HG03139 (cell line): Measurements from ENCODE around the gene MFAP3L.

ENCODE experiments used
- ATAC-seq: cut with Tn5 transposase; IDR thresholded peaks from one replicate; pipeline ENCODE4 v1.9.1; 2021; ENCODE audit not compliant: unreplicated experiment

The MFAP3L gene

GRCh38 chr4:169988252-169988651, 37.9 kb downstream of the MFAP3L start:
- no peak for ATAC-seq

GRCh38 chr4:169987327-169988228, 38.6 kb downstream of the MFAP3L start:
- ATAC-seq, result no peak

- no peak for ATAC-seq
These were observed 39.8 kb downstream of the MFAP3L start for GRCh38 chr4:169986369-169986768.

- ATAC-seq, result no peak
These were observed 40.3 kb downstream of the MFAP3L start for GRCh38 chr4:169985881-169986280.

GRCh38 chr4:169984745-169985144, 41.5 kb downstream of the MFAP3L start:
- ATAC-seq, result no peak

- no peak for ATAC-seq
These were observed 42.0 kb downstream of the MFAP3L start for GRCh38 chr4:169984173-169984572.

- no peak for ATAC-seq
These were observed 49.2 kb downstream of the MFAP3L start for GRCh38 chr4:169976951-169977350.

GRCh38 chr4:169975838-169976796, 50.1 kb downstream of the MFAP3L start:
- no peak for ATAC-seq

GRCh38 chr4:169975131-169975837, 50.9 kb downstream of the MFAP3L start:
- no peak for ATAC-seq

GRCh38 chr4:169971456-169972015, 54.7 kb downstream of the MFAP3L start:
- no peak for ATAC-seq

- ATAC-seq, result no peak
These were observed 57.2 kb downstream of the MFAP3L start for GRCh38 chr4:169968999-169969398.

GRCh38 chr4:169963998-169964397, 62.2 kb downstream of the MFAP3L start:
- no peak for ATAC-seq

- ATAC-seq, result no peak
These were observed 66.9 kb downstream of the MFAP3L start for GRCh38 chr4:169959254-169959653.

- ATAC-seq, result no peak
These were observed 67.6 kb downstream of the MFAP3L start for GRCh38 chr4:169958629-169959028.

GRCh38 chr4:169957785-169958184, 68.4 kb downstream of the MFAP3L start:
- ATAC-seq, result no peak

- no peak for ATAC-seq
These were observed 69.9 kb downstream of the MFAP3L start for GRCh38 chr4:169956091-169956843.

- ATAC-seq, result no peak
These were observed 70.7 kb downstream of the MFAP3L start for GRCh38 chr4:169955521-169955920.

- peak; percentile 57 for ATAC-seq
These were observed 73.8 kb downstream of the MFAP3L start for GRCh38 chr4:169952236-169953002.

GRCh38 chr4:169948271-169948670, 77.9 kb downstream of the MFAP3L start:
- ATAC-seq, result no peak
